Measurements from ENCODE around the gene LANCL3.

LANCL3 gene

GRCh38 chrX:37686369-37686995 is 115.0 kb downstream of the LANCL3 start:
- TF ChIP-seq CTCF (IDR thresholded peaks at IDR 0.05; ENCODE audit: extremely low read depth, missing control alignments) = no peak
- DNase-seq (ENCODE audit: low spot score) = no peak

GRCh38 chrX:37686996-37687395 is 115.5 kb downstream of the LANCL3 start:
- no peak for TF ChIP-seq CTCF (IDR thresholded peaks at IDR 0.05; ENCODE audit: extremely low read depth, missing control alignments)
- no peak for DNase-seq (ENCODE audit: low spot score)

- TF ChIP-seq CTCF (IDR thresholded peaks at IDR 0.05; ENCODE audit: extremely low read depth, missing control alignments) = no peak
- no peak for DNase-seq (ENCODE audit: low spot score)
Observed at GRCh38 chrX:37690119-37690518, 118.7 kb downstream of the LANCL3 start.

GRCh38 chrX:37692918-37693317 is 121.5 kb downstream of the LANCL3 start:
- DNase-seq (ENCODE audit: low spot score) = no peak
- no peak for TF ChIP-seq CTCF (IDR thresholded peaks at IDR 0.05; ENCODE audit: extremely low read depth, missing control alignments)

- TF ChIP-seq CTCF (IDR thresholded peaks at IDR 0.05; ENCODE audit: extremely low read depth, missing control alignments) = no peak
- DNase-seq (ENCODE audit: low spot score) = no peak
Observed at GRCh38 chrX:37697169-37697760, 125.8 kb downstream of the LANCL3 start.

- no peak for TF ChIP-seq CTCF (IDR thresholded peaks at IDR 0.05; ENCODE audit: extremely low read depth, missing control alignments)
- no peak for DNase-seq (ENCODE audit: low spot score)
Observed at GRCh38 chrX:37701588-37701987, 130.1 kb downstream of the LANCL3 start.

- DNase-seq (ENCODE audit: low spot score) = no peak
- TF ChIP-seq CTCF (IDR thresholded peaks at IDR 0.05; ENCODE audit: extremely low read depth, missing control alignments) = no peak
Observed at GRCh38 chrX:37711991-37712390, 140.5 kb downstream of the LANCL3 start.
